Measurements from ENCODE around the gene NOBOX. TPM values are rescaled to one million over a fixed set of nuclear protein-coding genes. Genes with fewer than 3 reads are reported as not detected.

The NOBOX gene
- total and polyA plus RNA-seq, 2 experiments from 2014 or later, result 0.07 to 0.54 TPM

DNA sequence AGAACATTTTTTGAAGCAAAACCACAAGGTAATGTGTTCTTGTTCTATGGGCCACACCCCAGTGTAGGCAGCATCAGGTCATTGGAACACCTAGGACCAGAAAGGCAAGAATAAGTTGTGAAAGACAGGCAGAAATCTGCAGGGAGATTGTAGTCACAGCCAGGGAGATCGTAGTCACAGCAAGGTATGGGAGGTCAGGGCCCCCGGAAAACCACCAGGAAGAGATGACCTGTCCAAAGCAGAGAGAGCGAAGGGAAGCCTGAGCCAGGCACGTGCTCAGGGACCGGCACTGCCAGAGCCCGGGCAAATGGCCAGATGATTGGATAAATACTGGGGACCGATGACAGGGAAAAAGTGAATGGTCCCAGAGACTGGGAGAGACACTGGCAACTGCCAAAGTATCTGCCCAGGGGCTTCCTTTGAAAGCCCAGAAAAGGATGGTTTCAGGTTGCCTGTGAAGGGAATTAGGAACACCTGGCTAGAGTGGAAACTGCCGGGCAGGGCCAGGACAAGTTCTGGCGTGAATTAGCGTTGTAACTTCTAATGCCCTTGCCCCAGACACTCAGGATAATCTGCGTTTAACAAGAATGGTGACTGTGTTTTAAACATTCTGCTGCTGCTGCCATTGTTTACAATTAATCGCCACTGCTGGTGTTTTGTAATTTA lies 3.9 kb upstream of the NOBOX start:
- Histone ChIP-seq H3K9me3 (ENCODE audit: low read depth) (no peaks in the 10 kb centered on the region), H3K4me2 (no peak overlapping the region), H3K4me1 (ENCODE audit: insufficient read depth) (peaks cover 6% of the 10 kb centered on the region), H3K79me2 (no peaks in the 10 kb centered on the region), H3K36me3 (replicated peaks; ENCODE audit: insufficient read depth, low read depth) (no peaks in the 10 kb centered on the region), H4K20me1 (ENCODE audit: insufficient read depth, poor library complexity, severe bottlenecking) (no peaks in the 10 kb centered on the region), H3K4me3 (no peak overlapping the region), H3K27me3 (no peaks in the 10 kb centered on the region), H3K9me2 (replicated peaks; ENCODE audit: insufficient read depth) (no peaks in the 10 kb centered on the region), H3K27ac (peak overlapping the region; percentile 30), H2AFZ (no peak overlapping the region)
- 64% methylated on average over 12 of the region's 12 CpGs for WGBS (ENCODE audit: low lambda C conversion rate, missing lambda C conversion rate)
- no peak for DNase-seq (ENCODE audit: low spot score)
- TF ChIP-seq EZH2 (IDR thresholded peaks at IDR 0.05; ENCODE audit: borderline replicate concordance) (no peak), CTCF (IDR thresholded peaks at IDR 0.05; ENCODE audit: poor library complexity) (no peak), EZH2phosphoT487 (IDR thresholded peaks at IDR 0.05; ENCODE audit: low read depth, severe bottlenecking, unreplicated experiment) (no peak)

- Histone ChIP-seq H3K4me1 (ENCODE audit: insufficient read depth) (peaks cover 6% of the 10 kb centered on the region), H3K27me3 (no peaks in the 10 kb centered on the region), H3K36me3 (replicated peaks; ENCODE audit: insufficient read depth, low read depth) (no peaks in the 10 kb centered on the region), H3K4me2 (no peak overlapping the region), H3K27ac (no peak overlapping the region), H3K9me2 (replicated peaks; ENCODE audit: insufficient read depth) (no peaks in the 10 kb centered on the region), H4K20me1 (ENCODE audit: insufficient read depth, poor library complexity, severe bottlenecking) (no peaks in the 10 kb centered on the region), H3K9me3 (ENCODE audit: low read depth) (no peaks in the 10 kb centered on the region), H3K4me3 (no peak overlapping the region), H3K79me2 (no peaks in the 10 kb centered on the region), H2AFZ (no peak overlapping the region)
- no peak for DNase-seq (ENCODE audit: low spot score)
- TF ChIP-seq EZH2phosphoT487 (IDR thresholded peaks at IDR 0.05; ENCODE audit: low read depth, severe bottlenecking, unreplicated experiment), result no peak
- no peak for TF ChIP-seq EZH2 (IDR thresholded peaks at IDR 0.05; ENCODE audit: borderline replicate concordance)
- no peak for TF ChIP-seq CTCF (IDR thresholded peaks at IDR 0.05; ENCODE audit: poor library complexity)
- WGBS (ENCODE audit: low lambda C conversion rate, missing lambda C conversion rate), result 58% methylated on average over 4 of the region's 4 CpGs
Observed at GRCh38 chr7:144404946-144405345, 1.5 kb upstream of the NOBOX start.

GRCh38 chr7:144403102-144403501 lies 391 bp downstream of the NOBOX start:
- WGBS (ENCODE audit: low lambda C conversion rate, missing lambda C conversion rate), result 91% methylated on average over 5 of the region's 11 CpGs
- no peak for DNase-seq (ENCODE audit: low spot score)
- TF ChIP-seq CTCF (IDR thresholded peaks at IDR 0.05; ENCODE audit: poor library complexity), result no peak
- TF ChIP-seq EZH2phosphoT487 (IDR thresholded peaks at IDR 0.05; ENCODE audit: low read depth, severe bottlenecking, unreplicated experiment), result no peak
- no peak for TF ChIP-seq EZH2 (IDR thresholded peaks at IDR 0.05; ENCODE audit: borderline replicate concordance)
- Histone ChIP-seq H3K27me3 (no peaks in the 10 kb centered on the region), H3K4me1 (ENCODE audit: insufficient read depth) (peaks cover 6% of the 10 kb centered on the region), H2AFZ (no peak overlapping the region), H3K36me3 (replicated peaks; ENCODE audit: insufficient read depth, low read depth) (no peaks in the 10 kb centered on the region), H3K9me3 (ENCODE audit: low read depth) (no peaks in the 10 kb centered on the region), H3K79me2 (no peaks in the 10 kb centered on the region), H4K20me1 (ENCODE audit: insufficient read depth, poor library complexity, severe bottlenecking) (no peaks in the 10 kb centered on the region), H3K4me3 (no peak overlapping the region), H3K4me2 (no peak overlapping the region), H3K27ac (no peak overlapping the region), H3K9me2 (replicated peaks; ENCODE audit: insufficient read depth) (no peaks in the 10 kb centered on the region)
